G401.6 (cell line): ENCODE measurements around the gene KIFAP3.
"Not testable (repeated sequence)": the region's sequence is repeated elsewhere in the genome, so short reads cannot be mapped to it uniquely, and the experiment has no call there.

ENCODE experiments used
- FAIRE-seq: peaks from 2 replicates; lab custom pipeline; 2012; peaks lifted over from hg19 to GRCh38; lab: Jason Lieb, UNC

KIFAP3 gene

DNA sequence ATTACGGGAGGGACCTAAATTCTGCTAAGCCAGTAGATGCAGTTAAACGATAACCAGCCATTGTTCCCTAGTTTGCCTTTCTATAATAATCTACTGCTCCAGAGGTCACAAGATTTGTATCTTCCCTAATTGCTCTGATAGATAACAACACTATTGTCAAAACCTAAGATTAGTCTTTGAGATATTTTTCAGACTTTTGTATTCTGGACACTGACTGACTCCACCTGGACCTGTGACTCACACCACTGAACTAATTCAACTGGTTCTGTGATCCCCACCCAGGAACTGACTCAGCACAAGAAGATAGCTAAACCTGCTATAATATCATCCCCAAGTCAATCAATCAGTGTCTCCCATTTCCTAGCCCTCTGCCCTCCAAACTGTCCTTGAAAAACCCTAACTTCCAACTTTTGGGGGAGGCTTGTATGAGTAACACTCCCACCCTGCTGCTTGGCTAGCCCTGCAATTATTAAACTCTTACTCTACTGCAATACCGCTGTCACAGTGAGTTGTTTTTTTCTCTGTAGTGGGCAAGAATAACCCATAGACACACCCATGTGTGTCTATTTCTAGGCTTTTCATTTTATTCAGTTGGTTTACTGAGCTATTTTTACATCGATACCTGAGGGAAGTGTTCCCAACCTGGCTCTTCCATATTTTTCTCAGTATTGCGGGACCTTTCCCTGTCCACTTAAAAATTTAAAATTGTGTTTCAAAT is 11.2 kb downstream of the KIFAP3 start:
- no peak for FAIRE-seq

- FAIRE-seq, result not testable (repeated sequence)
Observed at GRCh38 chr1:170061676-170062075, 12.8 kb downstream of the KIFAP3 start.

DNA sequence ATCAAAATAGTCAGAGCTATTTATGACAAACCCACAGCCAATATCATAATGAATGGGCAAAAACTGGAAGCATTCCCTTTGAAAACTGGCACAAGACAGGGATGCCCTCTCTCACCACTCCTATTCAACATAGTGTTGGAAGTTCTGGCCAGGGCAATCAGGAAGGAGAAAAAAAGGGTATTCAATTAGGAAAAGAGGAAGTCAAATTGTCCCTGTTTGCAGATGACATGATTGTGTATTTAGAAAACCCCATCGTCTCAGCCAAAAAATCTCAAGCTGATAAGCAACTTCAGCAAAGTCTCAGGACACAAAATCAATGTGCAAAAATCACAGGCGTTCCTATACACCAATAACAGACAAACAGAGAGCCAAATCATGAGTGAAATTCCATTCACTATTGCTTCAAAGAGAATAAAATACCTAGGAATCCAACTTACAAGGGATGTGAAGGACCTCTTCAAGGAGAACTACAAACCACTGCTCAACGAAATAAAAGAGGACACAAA is 14.4 kb downstream of the KIFAP3 start:
- not testable (repeated sequence) for FAIRE-seq

- no peak for FAIRE-seq
Observed at GRCh38 chr1:170049176-170049800, 25.2 kb downstream of the KIFAP3 start.

DNA sequence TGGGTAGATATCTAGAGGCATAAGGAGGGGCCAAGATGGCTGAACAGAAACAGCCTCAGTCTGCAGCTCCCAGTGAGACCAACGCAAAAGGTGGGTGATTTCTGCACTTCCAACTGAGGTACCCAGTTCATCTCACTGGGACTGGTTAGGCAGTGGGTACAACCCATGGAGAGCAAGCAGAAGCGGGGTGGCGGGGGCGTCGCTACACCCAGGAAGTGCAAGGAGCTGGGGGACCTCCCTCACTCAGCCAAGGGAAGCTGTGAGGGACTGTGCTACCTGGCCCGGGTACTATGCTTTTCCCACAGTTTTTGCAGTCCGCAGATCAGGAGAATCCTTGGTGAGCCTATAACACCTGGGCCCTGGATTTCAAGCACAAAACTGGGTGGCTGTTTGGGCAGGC is 26.0 kb downstream of the KIFAP3 start:
- no peak for FAIRE-seq

DNA sequence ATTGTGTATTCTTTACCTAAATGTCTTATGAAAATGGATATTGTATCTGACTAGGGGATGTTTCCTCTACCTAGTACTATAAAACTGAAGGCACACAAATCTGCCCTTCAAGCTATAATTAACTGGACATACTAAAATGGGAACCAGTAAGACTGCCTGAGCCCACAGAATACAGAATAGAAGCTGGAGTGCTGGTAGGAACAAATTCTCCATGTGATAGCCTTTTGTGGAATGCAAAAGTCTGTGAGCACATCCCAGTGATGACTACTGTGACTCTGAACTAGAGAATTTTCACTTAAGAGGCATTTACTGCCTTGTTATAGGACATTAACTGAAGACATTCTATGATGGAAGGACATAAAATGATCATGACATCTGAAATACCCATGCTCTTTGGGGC is 30.3 kb downstream of the KIFAP3 start:
- FAIRE-seq, result no peak

GRCh38 chr1:170041423-170042192 is 32.9 kb downstream of the KIFAP3 start:
- no peak for FAIRE-seq

- no peak for FAIRE-seq
Observed at GRCh38 chr1:170032531-170033280, 41.8 kb downstream of the KIFAP3 start.

- no peak for FAIRE-seq
Observed at GRCh38 chr1:170030212-170030611, 44.3 kb downstream of the KIFAP3 start.

- peak; percentile 72 for FAIRE-seq
Observed at GRCh38 chr1:170027760-170028159, 46.7 kb downstream of the KIFAP3 start.

DNA sequence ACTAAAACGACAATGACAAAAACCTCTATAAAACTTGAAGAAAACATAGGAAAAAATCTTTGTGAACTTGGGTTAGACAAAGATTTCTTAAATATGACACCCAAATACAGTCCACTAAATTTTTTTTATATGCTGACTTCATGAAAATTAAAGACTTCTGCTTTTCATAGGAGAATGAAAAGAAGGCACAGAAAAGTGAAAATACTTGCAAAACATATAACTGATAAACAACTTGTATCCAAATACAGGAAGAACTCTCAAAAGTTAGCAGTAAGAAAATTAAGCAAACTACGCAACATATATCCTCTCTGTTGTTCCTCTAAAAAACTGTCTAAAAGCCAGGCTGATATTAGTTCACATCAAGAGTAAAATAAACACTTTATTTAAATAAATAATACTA is 53.6 kb downstream of the KIFAP3 start:
- FAIRE-seq, result no peak

GRCh38 chr1:170017478-170017877 is 57.0 kb downstream of the KIFAP3 start:
- FAIRE-seq, result no peak

DNA sequence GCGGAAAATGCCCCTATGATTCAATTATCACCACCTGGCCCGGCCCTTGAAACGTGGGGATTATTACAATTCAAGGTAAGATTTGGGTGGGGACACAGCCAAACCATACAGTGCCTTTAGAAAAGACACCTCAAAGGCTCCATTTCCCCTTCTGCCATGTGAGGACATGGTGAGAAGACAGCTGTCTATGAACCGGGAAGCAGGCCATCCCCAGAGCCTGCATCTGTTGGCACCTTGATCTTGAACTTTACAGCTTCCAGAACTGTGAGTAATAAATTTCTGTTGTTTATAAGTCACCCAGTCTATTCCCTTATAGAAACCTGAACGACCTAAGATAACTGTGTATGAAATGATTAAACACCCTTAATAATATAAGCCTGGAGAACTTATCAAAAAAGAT is 61.6 kb downstream of the KIFAP3 start:
- FAIRE-seq, result no peak

DNA sequence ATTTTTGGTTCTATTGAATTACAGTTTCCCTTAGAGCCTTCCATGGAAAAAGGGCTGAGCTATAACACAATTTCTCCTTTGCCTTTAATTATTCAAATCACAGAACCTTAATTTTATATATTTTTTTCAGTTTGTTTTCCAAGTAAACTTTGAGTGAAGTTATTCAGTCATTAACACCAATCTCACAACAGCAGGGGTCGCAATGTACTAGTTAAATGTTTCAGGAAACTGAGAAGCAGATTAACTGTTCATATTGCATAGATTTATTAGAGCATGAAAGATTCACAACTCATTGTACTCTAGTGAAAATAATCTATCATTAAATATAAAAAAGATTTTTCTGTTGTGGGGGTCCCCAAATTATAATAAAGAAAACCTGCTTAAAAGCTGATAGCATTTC is 64.1 kb downstream of the KIFAP3 start:
- peak; percentile 8 for FAIRE-seq

GRCh38 chr1:170009551-170009950 is 64.9 kb downstream of the KIFAP3 start:
- FAIRE-seq, result no peak

DNA sequence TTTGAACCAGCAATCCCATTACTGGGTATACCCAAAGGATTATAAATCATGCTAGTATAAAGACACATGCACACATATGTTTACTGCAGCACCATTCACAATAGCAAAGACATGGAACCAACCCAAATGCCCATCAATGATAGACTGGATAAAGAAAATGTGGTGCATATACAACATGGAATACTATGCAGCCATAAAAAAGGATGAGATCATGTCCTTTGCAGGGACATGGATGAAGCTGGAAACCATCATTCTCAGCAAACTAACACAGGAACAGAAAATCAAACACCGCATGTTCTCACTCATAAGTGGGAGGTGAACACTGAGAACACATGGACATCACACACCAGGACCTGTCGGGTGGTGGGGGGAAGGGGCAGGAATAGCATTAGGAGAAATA is 65.8 kb downstream of the KIFAP3 start:
- FAIRE-seq, result not testable (repeated sequence)

DNA sequence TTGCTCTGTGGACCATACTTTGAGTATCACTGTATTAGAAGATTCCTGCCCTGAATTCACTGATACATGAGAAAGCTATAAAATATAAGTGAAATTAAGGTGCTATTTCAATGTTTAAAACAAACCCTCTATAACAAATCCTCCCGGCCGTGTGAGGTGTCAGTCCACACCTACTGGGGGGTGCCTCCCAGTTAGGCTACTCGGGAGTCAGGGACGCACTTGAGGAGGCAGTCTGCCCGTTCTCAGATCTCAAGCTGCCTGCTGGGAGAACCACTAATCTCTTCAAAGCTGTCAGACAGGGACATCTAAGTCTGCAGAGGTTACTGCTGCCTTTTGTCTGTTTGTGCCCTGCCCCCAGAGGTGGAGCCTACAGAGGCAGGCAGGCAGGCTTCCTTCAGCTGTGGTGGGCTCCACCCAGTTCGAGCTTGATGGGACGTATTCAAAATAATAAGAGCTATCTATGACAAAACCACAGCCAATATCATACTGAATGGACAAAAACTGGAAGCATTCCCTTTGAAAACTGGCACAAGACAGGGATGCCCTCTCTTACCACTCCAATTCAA is 71.1 kb downstream of the KIFAP3 start:
- FAIRE-seq, result not testable (repeated sequence)

- FAIRE-seq, result no peak
Observed at GRCh38 chr1:170001266-170001665, 73.2 kb downstream of the KIFAP3 start.

DNA sequence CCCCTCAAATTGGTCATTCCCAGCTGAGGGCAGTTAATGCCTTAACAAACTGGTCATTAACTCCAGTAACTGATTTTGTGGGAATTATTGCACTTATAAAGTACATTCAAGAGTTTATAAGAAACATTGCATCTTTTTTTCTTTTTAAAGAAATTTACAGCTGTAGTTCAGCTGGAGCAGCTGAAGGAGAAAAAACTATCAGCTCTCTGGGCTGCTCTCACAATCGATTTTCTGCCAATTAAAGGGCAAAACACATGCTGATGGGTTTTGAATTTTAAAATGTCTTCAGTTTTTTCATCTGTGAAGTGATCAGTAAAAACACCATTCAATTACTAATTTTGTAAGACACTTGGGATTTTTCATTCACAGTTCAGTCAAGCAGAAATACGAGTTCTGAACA is 74.7 kb downstream of the KIFAP3 start:
- FAIRE-seq, result no peak

GRCh38 chr1:169999331-169999741 is 75.2 kb downstream of the KIFAP3 start:
- FAIRE-seq, result no peak

GRCh38 chr1:169995993-169996392 is 78.5 kb downstream of the KIFAP3 start:
- no peak for FAIRE-seq

DNA sequence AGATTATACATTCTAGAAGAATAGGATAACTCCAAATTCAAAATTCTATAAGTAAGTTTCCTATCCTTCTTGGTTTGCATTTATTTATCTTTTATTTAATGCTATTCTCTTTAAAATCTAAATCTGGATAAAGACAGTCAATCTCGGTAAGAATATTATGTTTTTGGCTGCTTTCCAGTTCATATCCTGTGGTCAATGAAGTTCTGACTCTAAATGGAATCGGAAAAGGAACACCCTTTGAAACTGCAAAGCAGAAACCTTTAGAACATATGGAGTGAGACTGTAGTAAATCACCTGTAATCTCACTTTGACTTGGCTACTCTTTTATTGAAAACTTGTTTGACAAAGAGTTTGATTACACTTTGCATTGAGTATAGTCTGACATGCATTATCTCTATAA is 85.2 kb downstream of the KIFAP3 start:
- no peak for FAIRE-seq
